Testis (tissue), 2 donors: ENCODE data around the gene ATG10.

Source experiments
- CTCF ChIP-seq, 3 experiments: fragments of 450-650 bp in 2 of 3; fragments of 200-600 bp in 1 of 3; sonication (generic) in 1 of 3; IDR thresholded peaks; one replicate each; pipeline ENCODE4 v1.5.1; 2016 to 2019; ENCODE audit warnings: antibody characterized with exemption in 3 of 3, mild to moderate bottlenecking in 2 of 3, moderate library complexity in 1 of 3
- POLR2A ChIP-seq: fragments of 450-650 bp; IDR thresholded peaks from one replicate; pipeline ENCODE4 v1.6.1; 2017; ENCODE audit warnings: antibody characterized with exemption, mild to moderate bottlenecking, moderate library complexity

DNA sequence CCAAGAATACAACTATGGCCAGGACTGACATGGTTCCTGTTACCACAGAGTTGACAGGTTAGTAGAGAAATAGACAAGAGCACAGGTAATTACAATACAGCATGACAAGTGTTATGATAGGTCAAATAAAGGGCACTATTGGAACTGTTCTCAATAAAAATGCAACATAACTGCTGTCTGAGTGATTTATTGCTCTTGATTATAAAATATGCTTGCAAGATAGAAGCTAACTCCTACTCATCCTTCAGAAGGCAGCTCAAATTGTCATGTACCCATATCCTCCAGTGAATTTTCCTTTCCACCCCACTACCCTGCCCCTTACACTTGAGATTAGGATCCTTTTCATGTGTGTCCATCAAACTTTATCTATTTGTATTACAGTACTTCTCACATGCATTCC, 35.1 kb upstream of the ATG10 start:
- TF ChIP-seq CTCF (IDR thresholded peaks at IDR 0.05) (no peak), POLR2A (no peak)
